ENCODE measurements around the gene STAT4. TPM values are rescaled to one million over a fixed set of nuclear protein-coding genes. Genes with fewer than 3 reads are reported as not detected.

Gene STAT4
- total RNA-seq, 2 experiments from 2014 or later: 52.4 to 52.6 TPM

- H3K4me1 Mint-ChIP-seq (ENCODE audit: low read depth): peaks cover 38% of the 10 kb centered on the region
- POLR2A ChIA-PET: interaction anchor here (0.7 to 1.5 kb wide), 3 partner anchors 85 to 274 kb away, joined by 3 to 9 read pairs (median 3); no protein-coding TSS in a partner anchor
- DNase-seq: no peak
Measured at GRCh38 chr2:191155608-191156071, 4.8 kb upstream of the STAT4 start.

GRCh38 chr2:191153716-191154115 lies 2.9 kb upstream of the STAT4 start:
- Mint-ChIP-seq H3K9me3 (no peaks in the 10 kb centered on the region), H3K36me3 (peaks cover 2% of the 10 kb centered on the region), H3K27ac (no peak overlapping the region), H3K4me1 (ENCODE audit: low read depth) (peaks cover 41% of the 10 kb centered on the region), H3K4me3 (no peak overlapping the region), H3K27me3 (no peaks in the 10 kb centered on the region)
- DNase-seq: no peak
- intact Hi-C loops (cut with micrococcal nuclease): no loop called here
- ChIA-PET CTCF (interaction anchor here (2.9 to 4.0 kb wide), 4 partner anchors 11 to 102 kb away, joined by 13 to 412 read pairs (median 29); no protein-coding TSS in a partner anchor), POLR2A (no interaction called here)

More at GRCh38 chr2:191155608-191156071, 4.8 kb upstream of the STAT4 start:
- H3K4me3 Mint-ChIP-seq: no peak overlapping the region
- no peaks in the 10 kb centered on the region for H3K36me3 Mint-ChIP-seq
- no peak overlapping the region for H3K27ac Mint-ChIP-seq
- CTCF ChIA-PET: interaction anchor here (0.7 to 4.0 kb wide), 48 partner anchors 9 to 399 kb away, joined by 3 to 412 read pairs (median 5); partner anchors contain the start of gene STAT1
- intact Hi-C loops (cut with micrococcal nuclease): loop anchor here (1.0 kb wide), 2 partner anchors 103 to 374 kb away; no protein-coding TSS in a partner anchor
- no peaks in the 10 kb centered on the region for H3K27me3 Mint-ChIP-seq
- H3K9me3 Mint-ChIP-seq: no peaks in the 10 kb centered on the region

GRCh38 chr2:191152482-191153240 lies 1.9 kb upstream of the STAT4 start:
- no peak overlapping the region for H3K4me3 Mint-ChIP-seq
- H3K36me3 Mint-ChIP-seq: peaks cover 4% of the 10 kb centered on the region
- H3K4me1 Mint-ChIP-seq (ENCODE audit: low read depth): peaks cover 50% of the 10 kb centered on the region
- peak overlapping the region; percentile 95 for H3K27ac Mint-ChIP-seq
- CTCF ChIA-PET: interaction anchor here (4.0 to 4.8 kb wide), 2 partner anchors 101 kb away, joined by 58 to 412 read pairs; no protein-coding TSS in a partner anchor
- peak; percentile 39 for DNase-seq
- no peaks in the 10 kb centered on the region for H3K27me3 Mint-ChIP-seq
- intact Hi-C loops (cut with micrococcal nuclease): no loop called here
- POLR2A ChIA-PET: no interaction called here
- H3K9me3 Mint-ChIP-seq: no peaks in the 10 kb centered on the region

GRCh38 chr2:191151331-191151730 lies 537 bp upstream of the STAT4 start:
- no peaks in the 10 kb centered on the region for H3K27me3 Mint-ChIP-seq
- ChIA-PET CTCF (interaction anchor here (4.3 to 4.8 kb wide), 2 partner anchors 36 to 100 kb away, joined by 21 to 58 read pairs; no protein-coding TSS in a partner anchor), POLR2A (interaction anchor here (1.2 to 3.2 kb wide), 10 partner anchors 23 to 137 kb away, joined by 3 to 17 read pairs (median 5); no protein-coding TSS in a partner anchor)
- no peak for DNase-seq
- H3K4me1 Mint-ChIP-seq (ENCODE audit: low read depth): peaks cover 60% of the 10 kb centered on the region
- H3K4me3 Mint-ChIP-seq: peak overlapping the region; percentile 96
- peaks cover 14% of the 10 kb centered on the region for H3K36me3 Mint-ChIP-seq
- no peaks in the 10 kb centered on the region for H3K9me3 Mint-ChIP-seq
- intact Hi-C loops (cut with micrococcal nuclease): loop anchor here (1.0 to 2.0 kb wide), 10 partner anchors 23 to 831 kb away; partner anchors contain the start of gene NABP1
- peak overlapping the region; percentile 95 for H3K27ac Mint-ChIP-seq

GRCh38 chr2:191150230-191150599 lies 579 bp downstream of the STAT4 start:
- DNase-seq: no peak
- peak overlapping the region; percentile 96 for H3K4me3 Mint-ChIP-seq
- intact Hi-C loops (cut with micrococcal nuclease): loop anchor here (1.0 to 2.0 kb wide), 3 partner anchors 268 to 427 kb away; no protein-coding TSS in a partner anchor
- no peaks in the 10 kb centered on the region for H3K9me3 Mint-ChIP-seq
- H3K4me1 Mint-ChIP-seq (ENCODE audit: low read depth): peaks cover 63% of the 10 kb centered on the region
- no peaks in the 10 kb centered on the region for H3K27me3 Mint-ChIP-seq
- ChIA-PET CTCF (interaction anchor here (0.7 to 4.8 kb wide), 10 partner anchors 22 to 146 kb away, joined by 3 to 58 read pairs (median 3); no protein-coding TSS in a partner anchor), POLR2A (interaction anchor here (0.6 to 3.2 kb wide), 19 partner anchors 22 to 370 kb away, joined by 3 to 17 read pairs (median 4); no protein-coding TSS in a partner anchor)
- peaks cover 23% of the 10 kb centered on the region for H3K36me3 Mint-ChIP-seq
- H3K27ac Mint-ChIP-seq: peak overlapping the region; percentile 95

GRCh38 chr2:191149391-191149790 lies 1.4 kb downstream of the STAT4 start:
- Mint-ChIP-seq H3K27me3 (no peaks in the 10 kb centered on the region), H3K9me3 (no peaks in the 10 kb centered on the region), H3K27ac (peak overlapping the region; percentile 95), H3K36me3 (peaks cover 27% of the 10 kb centered on the region), H3K4me3 (peak overlapping the region; percentile 96), H3K4me1 (ENCODE audit: low read depth) (peaks cover 62% of the 10 kb centered on the region)
- intact Hi-C loops (cut with micrococcal nuclease): no loop called here
- no peak for DNase-seq
- POLR2A ChIA-PET: interaction anchor here (0.9 to 3.2 kb wide), 12 partner anchors 21 to 532 kb away, joined by 3 to 17 read pairs (median 7); no protein-coding TSS in a partner anchor
- CTCF ChIA-PET: interaction anchor here (0.7 to 4.8 kb wide), 9 partner anchors 17 to 145 kb away, joined by 3 to 58 read pairs (median 4); no protein-coding TSS in a partner anchor

- Mint-ChIP-seq H3K36me3 (peaks cover 33% of the 10 kb centered on the region), H3K4me1 (ENCODE audit: low read depth) (peaks cover 66% of the 10 kb centered on the region), H3K27ac (peak overlapping the region; percentile 95), H3K27me3 (no peaks in the 10 kb centered on the region), H3K4me3 (peak overlapping the region; percentile 96), H3K9me3 (no peaks in the 10 kb centered on the region)
- DNase-seq: no peak
- intact Hi-C loops (cut with micrococcal nuclease): no loop called here
- ChIA-PET CTCF (interaction anchor here (0.6 to 4.8 kb wide), 6 partner anchors 17 to 366 kb away, joined by 4 to 58 read pairs (median 4); no protein-coding TSS in a partner anchor), POLR2A (interaction anchor here (0.6 to 3.2 kb wide), 11 partner anchors 15 to 533 kb away, joined by 3 to 15 read pairs (median 5); no protein-coding TSS in a partner anchor)
Measured at GRCh38 chr2:191148791-191149190, 2.0 kb downstream of the STAT4 start.

- Mint-ChIP-seq H3K27me3 (no peaks in the 10 kb centered on the region), H3K4me3 (peak overlapping the region; percentile 96), H3K9me3 (no peaks in the 10 kb centered on the region), H3K36me3 (peaks cover 34% of the 10 kb centered on the region), H3K4me1 (ENCODE audit: low read depth) (peaks cover 64% of the 10 kb centered on the region), H3K27ac (peak overlapping the region; percentile 95)
- DNase-seq: peak; percentile 36
- intact Hi-C loops (cut with micrococcal nuclease): no loop called here
- ChIA-PET POLR2A (interaction anchor here (0.6 to 3.2 kb wide), 8 partner anchors 14 to 533 kb away, joined by 3 to 15 read pairs (median 6); no protein-coding TSS in a partner anchor), CTCF (interaction anchor here (0.6 to 4.8 kb wide), 6 partner anchors 16 to 365 kb away, joined by 4 to 58 read pairs (median 4); no protein-coding TSS in a partner anchor)
Measured at GRCh38 chr2:191148281-191148680, 2.5 kb downstream of the STAT4 start.

GRCh38 chr2:191145769-191146471 lies 4.9 kb downstream of the STAT4 start:
- no peaks in the 10 kb centered on the region for H3K9me3 Mint-ChIP-seq
- peaks cover 35% of the 10 kb centered on the region for H3K36me3 Mint-ChIP-seq
- no peak overlapping the region for H3K27ac Mint-ChIP-seq
- peaks cover 56% of the 10 kb centered on the region for H3K4me1 Mint-ChIP-seq (ENCODE audit: low read depth)
- CTCF ChIA-PET: interaction anchor here (0.6 kb wide), 1 partner anchor 93 kb away, joined by 4 read pairs; no protein-coding TSS in a partner anchor
- no peaks in the 10 kb centered on the region for H3K27me3 Mint-ChIP-seq
- no peak overlapping the region for H3K4me3 Mint-ChIP-seq
- POLR2A ChIA-PET: no interaction called here
- intact Hi-C loops (cut with micrococcal nuclease): no loop called here
- DNase-seq: no peak

GRCh38 chr2:191144217-191144616 lies 6.6 kb downstream of the STAT4 start:
- CTCF ChIA-PET: interaction anchor here (1.8 to 3.2 kb wide), 2 partner anchors 11 to 92 kb away, joined by 7 to 12 read pairs; no protein-coding TSS in a partner anchor
- intact Hi-C loops (cut with micrococcal nuclease): no loop called here
- Mint-ChIP-seq H3K36me3 (peaks cover 47% of the 10 kb centered on the region), H3K27ac (peak overlapping the region; percentile 9), H3K9me3 (no peaks in the 10 kb centered on the region), H3K4me3 (no peak overlapping the region), H3K4me1 (ENCODE audit: low read depth) (peaks cover 69% of the 10 kb centered on the region), H3K27me3 (no peaks in the 10 kb centered on the region)
- POLR2A ChIA-PET: no interaction called here
- no peak for DNase-seq

- POLR2A ChIA-PET: no interaction called here
- Mint-ChIP-seq H3K4me3 (no peak overlapping the region), H3K27me3 (no peaks in the 10 kb centered on the region), H3K36me3 (peaks cover 47% of the 10 kb centered on the region), H3K27ac (peak overlapping the region; percentile 9), H3K4me1 (ENCODE audit: low read depth) (peaks cover 71% of the 10 kb centered on the region), H3K9me3 (no peaks in the 10 kb centered on the region)
- DNase-seq: no peak
- intact Hi-C loops (cut with micrococcal nuclease): no loop called here
- CTCF ChIA-PET: interaction anchor here (1.8 to 3.2 kb wide), 2 partner anchors 12 to 92 kb away, joined by 7 to 12 read pairs; no protein-coding TSS in a partner anchor
Measured at GRCh38 chr2:191143791-191144190, 7.0 kb downstream of the STAT4 start.
